ENCODE measurements around the gene ZDHHC6. TPM values are rescaled to one million over a fixed set of nuclear protein-coding genes. Genes with fewer than 3 reads are reported as not detected.

The ZDHHC6 gene
- total RNA-seq, 1 experiment from 2014 or later = 88.5 TPM

DNA sequence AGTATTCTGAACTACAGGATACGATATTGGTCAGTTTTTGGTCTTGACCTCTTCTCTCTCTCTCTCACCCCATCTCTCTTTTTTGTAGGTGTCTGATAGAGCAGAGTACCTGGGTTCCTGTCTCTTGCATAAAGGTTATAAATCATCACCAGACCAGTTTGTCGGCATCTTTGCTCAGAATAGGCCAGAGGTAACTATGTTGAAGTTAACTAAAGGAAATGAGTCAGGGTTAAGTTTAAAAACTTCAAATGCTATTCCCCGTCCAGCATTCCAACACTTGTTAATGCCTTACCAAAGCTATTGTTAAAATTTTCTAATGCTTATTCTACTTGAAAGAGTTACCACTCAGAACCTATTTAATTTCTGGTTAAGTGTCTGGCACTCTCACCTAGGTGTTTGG lies 42.1 kb downstream of the ZDHHC6 start:
- H3K9me3 ChIP-seq (ENCODE audit: control insufficient read depth in 1 of 2, insufficient read depth in 1 of 2, low read depth in 1 of 2, low read length in 2 of 2) = no peaks in the 10 kb centered on the region; a peak in 1 of 4 replicates
- TF ChIP-seq EZH2phosphoT487 (IDR thresholded peaks at IDR 0.05; ENCODE audit: borderline replicate concordance) (no peak), SRF (IDR thresholded peaks at IDR 0.05; ENCODE audit: low read depth) (peak; percentile 77), CEBPB (IDR thresholded peaks at IDR 0.05; ENCODE audit: low read depth) (peak; percentile 93), ELF1 (IDR thresholded peaks at IDR 0.05; ENCODE audit: borderline replicate concordance, low read depth) (no peak; the same call in 1 of the 2 replicates), POLR2AphosphoS5 (IDR thresholded peaks at IDR 0.05; ENCODE audit: low read depth, low read length) (peak; percentile 80), SP1 (IDR thresholded peaks at IDR 0.05; ENCODE audit: low read depth) (peak; percentile 99), JUND (IDR thresholded peaks at IDR 0.05) (peak; percentile 93), FOSL1 (IDR thresholded peaks at IDR 0.05; ENCODE audit: low read depth) (peak; percentile 85), POLR2A (IDR thresholded peaks at IDR 0.05; ENCODE audit: borderline replicate concordance, extremely low read depth, insufficient read depth, insufficient read length) (no peak), YY1 (IDR thresholded peaks at IDR 0.05; ENCODE audit: extremely low read depth, insufficient replicate concordance, low read depth, low read length) (peak; percentile 66), ZNF274 (IDR thresholded peaks at IDR 0.05; ENCODE audit: low read depth, low read length) (no peak), EGR1 (IDR thresholded peaks at IDR 0.05; ENCODE audit: low read depth) (0 out of 2 replicates have a peak, but pooled peaks have one; percentile 9), CBX3 (IDR thresholded peaks at IDR 0.05; ENCODE audit: low read depth) (peak; percentile 92)
- TF ChIP-seq, protein P1, sequence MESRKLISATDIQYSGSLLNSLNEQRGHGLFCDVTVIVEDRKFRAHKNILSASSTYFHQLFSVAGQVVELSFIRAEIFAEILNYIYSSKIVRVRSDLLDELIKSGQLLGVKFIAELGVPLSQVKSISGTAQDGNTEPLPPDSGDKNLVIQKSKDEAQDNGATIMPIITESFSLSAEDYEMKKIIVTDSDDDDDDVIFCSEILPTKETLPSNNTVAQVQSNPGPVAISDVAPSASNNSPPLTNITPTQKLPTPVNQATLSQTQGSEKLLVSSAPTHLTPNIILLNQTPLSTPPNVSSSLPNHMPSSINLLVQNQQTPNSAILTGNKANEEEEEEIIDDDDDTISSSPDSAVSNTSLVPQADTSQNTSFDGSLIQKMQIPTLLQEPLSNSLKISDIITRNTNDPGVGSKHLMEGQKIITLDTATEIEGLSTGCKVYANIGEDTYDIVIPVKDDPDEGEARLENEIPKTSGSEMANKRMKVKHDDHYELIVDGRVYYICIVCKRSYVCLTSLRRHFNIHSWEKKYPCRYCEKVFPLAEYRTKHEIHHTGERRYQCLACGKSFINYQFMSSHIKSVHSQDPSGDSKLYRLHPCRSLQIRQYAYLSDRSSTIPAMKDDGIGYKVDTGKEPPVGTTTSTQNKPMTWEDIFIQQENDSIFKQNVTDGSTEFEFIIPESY (IDR thresholded peaks at IDR 0.05; ENCODE audit: extremely low read depth, insufficient replicate concordance, low read length) = peak; percentile 75
- TF ChIP-seq, protein P2, sequence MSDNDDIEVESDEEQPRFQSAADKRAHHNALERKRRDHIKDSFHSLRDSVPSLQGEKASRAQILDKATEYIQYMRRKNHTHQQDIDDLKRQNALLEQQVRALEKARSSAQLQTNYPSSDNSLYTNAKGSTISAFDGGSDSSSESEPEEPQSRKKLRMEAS (IDR thresholded peaks at IDR 0.05) = peak; percentile 51; the same call in 1 of the 2 replicates
- TF ChIP-seq, protein P3, sequence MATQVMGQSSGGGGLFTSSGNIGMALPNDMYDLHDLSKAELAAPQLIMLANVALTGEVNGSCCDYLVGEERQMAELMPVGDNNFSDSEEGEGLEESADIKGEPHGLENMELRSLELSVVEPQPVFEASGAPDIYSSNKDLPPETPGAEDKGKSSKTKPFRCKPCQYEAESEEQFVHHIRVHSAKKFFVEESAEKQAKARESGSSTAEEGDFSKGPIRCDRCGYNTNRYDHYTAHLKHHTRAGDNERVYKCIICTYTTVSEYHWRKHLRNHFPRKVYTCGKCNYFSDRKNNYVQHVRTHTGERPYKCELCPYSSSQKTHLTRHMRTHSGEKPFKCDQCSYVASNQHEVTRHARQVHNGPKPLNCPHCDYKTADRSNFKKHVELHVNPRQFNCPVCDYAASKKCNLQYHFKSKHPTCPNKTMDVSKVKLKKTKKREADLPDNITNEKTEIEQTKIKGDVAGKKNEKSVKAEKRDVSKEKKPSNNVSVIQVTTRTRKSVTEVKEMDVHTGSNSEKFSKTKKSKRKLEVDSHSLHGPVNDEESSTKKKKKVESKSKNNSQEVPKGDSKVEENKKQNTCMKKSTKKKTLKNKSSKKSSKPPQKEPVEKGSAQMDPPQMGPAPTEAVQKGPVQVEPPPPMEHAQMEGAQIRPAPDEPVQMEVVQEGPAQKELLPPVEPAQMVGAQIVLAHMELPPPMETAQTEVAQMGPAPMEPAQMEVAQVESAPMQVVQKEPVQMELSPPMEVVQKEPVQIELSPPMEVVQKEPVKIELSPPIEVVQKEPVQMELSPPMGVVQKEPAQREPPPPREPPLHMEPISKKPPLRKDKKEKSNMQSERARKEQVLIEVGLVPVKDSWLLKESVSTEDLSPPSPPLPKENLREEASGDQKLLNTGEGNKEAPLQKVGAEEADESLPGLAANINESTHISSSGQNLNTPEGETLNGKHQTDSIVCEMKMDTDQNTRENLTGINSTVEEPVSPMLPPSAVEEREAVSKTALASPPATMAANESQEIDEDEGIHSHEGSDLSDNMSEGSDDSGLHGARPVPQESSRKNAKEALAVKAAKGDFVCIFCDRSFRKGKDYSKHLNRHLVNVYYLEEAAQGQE (IDR thresholded peaks at IDR 0.05; ENCODE audit: low read depth) = no peak
- TF ChIP-seq, protein P4, sequence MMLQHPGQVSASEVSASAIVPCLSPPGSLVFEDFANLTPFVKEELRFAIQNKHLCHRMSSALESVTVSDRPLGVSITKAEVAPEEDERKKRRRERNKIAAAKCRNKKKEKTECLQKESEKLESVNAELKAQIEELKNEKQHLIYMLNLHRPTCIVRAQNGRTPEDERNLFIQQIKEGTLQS (IDR thresholded peaks at IDR 0.05) = no peak
- H3K9ac ChIP-seq (ENCODE audit: low read length) = peak overlapping the region; percentile 34
- peak overlapping the region; percentile 48 for H3K4me2 ChIP-seq (ENCODE audit: low read length)
- H2AFZ ChIP-seq (ENCODE audit: low read depth, low read length, poor library complexity, severe bottlenecking) = no peak overlapping the region
- H3K79me2 ChIP-seq (ENCODE audit: insufficient read depth, low read length) = no peaks in the 10 kb centered on the region; the same call in 1 of the 2 replicates
- CTCF ChIA-PET = no interaction called here
- RAD21 ChIA-PET (ENCODE audit: low non-redundant PET in 1 of 2, low total read pairs in 2 of 2, uncharacterized antibody in 2 of 2, unreplicated experiment in 2 of 2) = interaction anchor here in 1 of 2 experiments (1.4 kb wide), 1 partner anchor 29 kb away, joined by 5 read pairs; no protein-coding TSS in a partner anchor
- no peaks in the 10 kb centered on the region for H3K9me2 ChIP-seq (ENCODE audit: insufficient read depth)
- ATAC-seq (peak; percentile 82), DNase-seq (ENCODE audit: low read depth, low spot score) (peak; percentile 74)
- H3K36me3 ChIP-seq (ENCODE audit: control insufficient read depth in 1 of 2, insufficient read depth in 2 of 2, low read length in 2 of 2) = peaks cover 47 to 66% of the 10 kb centered on the region in 2 experiments
- intact Hi-C loops (cut with micrococcal nuclease) = no loop called here
- peak overlapping the region; percentile 90 for H3K27ac ChIP-seq (ENCODE audit: low read depth, low read length)
- no TSS peak for BruUV-seq (replicated peaks)
- no peaks in the 10 kb centered on the region for H3K27me3 ChIP-seq (ENCODE audit: insufficient read depth, low read length)
- peak overlapping the region in 1 of 2 experiments; percentile 13; a peak in 2 of 4 replicates for H3K4me3 ChIP-seq (replicated peaks in 1 of 2; ENCODE audit: low read depth in 1 of 2, low read length in 2 of 2)
- no peaks in the 10 kb centered on the region for H4K20me1 ChIP-seq (ENCODE audit: insufficient read depth)
- POLR2A ChIA-PET = interaction anchor here (0.6 to 1.9 kb wide), 7 partner anchors 10 to 74 kb away, joined by 3 to 10 read pairs (median 4); no protein-coding TSS in a partner anchor
- peaks cover 44 to 88% of the 10 kb centered on the region in 2 experiments for H3K4me1 ChIP-seq (ENCODE audit: control insufficient read depth in 1 of 2, insufficient read depth in 2 of 2, low read length in 2 of 2)

Measured in HCT116 (cell line).